SKM-1 treated with dmso at 0.1 percent for 144 hours (cell line): ENCODE measurements around the gene GTPBP2.
A peak's percentile ranks its signal among the peaks of the same experiment; 100 is the strongest.
"Not testable (repeated sequence)": the region's sequence is repeated elsewhere in the genome, so short reads cannot be mapped to it uniquely, and the experiment has no call there.

Experiments used
- DNase-seq: peaks from one replicate; lab custom pipeline; 2025; ENCODE audit not compliant: unreplicated experiment; lab: John Stamatoyannopoulos, UW

GTPBP2 gene

GRCh38 chr6:43662948-43663347, 33.9 kb upstream of the GTPBP2 start:
- not testable (repeated sequence) for DNase-seq

- DNase-seq = no peak
Measured at GRCh38 chr6:43658161-43658560, 29.1 kb upstream of the GTPBP2 start.

DNA sequence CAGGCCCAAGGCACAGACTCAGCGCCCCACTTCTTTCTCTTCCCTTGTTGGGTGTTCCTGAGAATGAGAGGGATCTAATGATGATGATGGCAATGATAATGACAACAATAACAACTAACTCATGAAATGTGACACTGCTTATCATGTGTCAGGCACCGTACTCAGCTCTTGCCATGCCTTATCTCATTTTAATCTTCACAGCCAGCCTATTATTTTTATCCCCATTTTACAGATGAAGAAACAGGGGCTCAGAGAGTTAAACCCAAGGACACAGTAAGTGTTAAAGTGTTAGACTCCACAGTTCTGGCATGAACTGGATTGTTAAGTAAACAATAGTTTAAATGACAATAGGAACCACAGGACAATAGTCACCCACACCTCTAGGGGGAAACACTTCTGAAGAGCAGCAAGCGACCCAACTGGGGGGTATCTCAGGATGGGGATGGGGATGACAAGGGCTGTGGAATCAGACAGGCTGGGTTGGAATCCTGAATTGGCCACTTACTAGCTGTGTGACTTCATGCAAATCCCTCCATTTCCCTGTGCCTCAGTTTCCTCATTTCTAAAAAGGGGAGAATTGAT, 28.2 kb upstream of the GTPBP2 start:
- no peak for DNase-seq

GRCh38 chr6:43652822-43653221, 23.8 kb upstream of the GTPBP2 start:
- DNase-seq = not testable (repeated sequence)

- DNase-seq = no peak
Measured at GRCh38 chr6:43648248-43648647, 19.2 kb upstream of the GTPBP2 start.

GRCh38 chr6:43647613-43648012, 18.5 kb upstream of the GTPBP2 start:
- DNase-seq = no peak

GRCh38 chr6:43645613-43645964, 16.5 kb upstream of the GTPBP2 start:
- no peak for DNase-seq

- DNase-seq = no peak
Measured at GRCh38 chr6:43644940-43645612, 16.0 kb upstream of the GTPBP2 start, which contains the start of gene RSPH9. Gene RSPH9 (plus strand): TSS chr6:43645036. CDS start chr6:43645099, 63 bp downstream.

DNA sequence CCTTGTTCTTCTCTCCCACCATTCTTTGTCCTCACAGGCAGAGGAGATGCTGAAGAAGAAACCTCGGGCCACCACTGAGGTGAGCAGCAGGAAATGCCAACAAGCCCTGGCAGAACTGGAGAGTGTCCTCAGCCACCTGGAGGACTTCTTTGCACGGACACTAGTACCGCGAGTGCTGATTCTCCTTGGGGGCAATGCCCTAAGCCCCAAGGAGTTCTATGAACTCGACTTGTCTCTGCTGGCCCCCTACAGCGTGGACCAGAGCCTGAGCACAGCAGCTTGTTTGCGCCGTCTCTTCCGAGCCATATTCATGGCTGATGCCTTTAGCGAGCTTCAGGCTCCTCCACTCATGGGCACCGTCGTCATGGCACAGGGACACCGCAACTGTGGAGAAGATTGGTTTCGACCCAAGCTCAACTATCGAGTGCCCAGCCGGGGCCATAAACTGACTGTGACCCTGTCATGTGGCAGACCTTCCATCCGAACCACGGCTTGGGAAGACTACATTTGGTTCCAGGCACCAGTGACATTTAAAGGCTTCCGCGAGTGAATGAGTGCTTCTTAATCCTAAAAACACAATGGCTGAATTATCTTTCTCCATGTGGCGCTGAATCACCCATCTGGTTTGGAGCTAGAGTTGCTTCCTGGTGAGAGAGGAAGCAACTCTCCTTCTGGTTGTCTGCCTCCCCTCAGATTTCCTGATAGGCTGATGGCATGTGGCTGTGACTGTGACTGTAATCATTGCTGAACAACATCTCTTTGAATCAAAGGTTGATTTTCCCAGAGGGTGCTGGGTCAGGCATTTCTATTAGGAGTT, 11.1 kb upstream of the GTPBP2 start:
- no peak for DNase-seq

GRCh38 chr6:43636308-43636659, 7.2 kb upstream of the GTPBP2 start:
- no peak for DNase-seq

DNA sequence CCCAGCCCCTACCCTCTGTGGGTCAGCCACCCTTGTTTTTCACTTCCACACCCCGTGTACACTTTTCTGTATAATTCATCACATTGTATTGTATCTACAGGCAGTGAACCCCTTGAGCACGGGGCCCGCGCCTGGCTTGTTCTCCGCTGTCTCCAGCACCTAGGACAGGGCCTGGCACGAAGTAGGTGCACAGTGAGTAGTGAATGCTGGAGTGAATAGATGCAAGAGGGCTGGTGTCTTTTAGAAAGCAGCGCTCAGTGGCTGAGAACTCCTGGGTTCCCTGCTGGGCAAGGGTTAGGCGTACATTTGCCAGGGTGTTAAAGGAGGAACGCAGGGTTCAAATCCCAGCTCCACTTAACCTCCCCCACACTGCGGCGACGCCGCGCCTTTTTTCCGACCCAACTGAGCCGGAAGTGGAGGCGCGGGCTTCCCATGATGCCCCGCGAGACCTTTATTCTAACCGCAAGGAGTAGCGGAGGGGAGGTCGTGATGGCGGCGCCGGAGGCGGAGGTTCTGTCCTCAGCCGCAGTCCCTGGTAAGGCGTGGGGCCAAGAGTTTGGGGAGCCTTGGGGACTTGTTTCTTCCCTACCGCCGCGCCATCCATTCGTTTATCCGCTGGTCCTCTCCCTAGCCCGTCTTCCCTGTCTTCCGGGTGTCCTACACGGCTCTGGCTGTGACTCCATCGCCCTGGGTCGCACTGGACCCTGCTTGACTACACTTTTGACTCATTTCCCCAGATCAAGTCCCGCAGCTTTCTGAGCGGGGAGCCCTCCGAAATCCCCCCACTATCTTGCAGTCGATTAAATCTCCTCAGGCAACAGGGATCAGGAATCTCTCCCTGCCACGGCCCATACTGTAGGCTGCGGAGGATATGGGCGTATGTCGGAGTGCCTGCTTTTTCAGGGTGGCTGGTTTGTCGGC, 6.6 kb upstream of the GTPBP2 start, which contains the start of gene MAD2L1BP:
TSS of gene MAD2L1BP (plus strand) at position 454 of the 921 bp plus-strand sequence. CDS start at position 490, 36 bp downstream.
- peak; percentile 63 for DNase-seq

DNA sequence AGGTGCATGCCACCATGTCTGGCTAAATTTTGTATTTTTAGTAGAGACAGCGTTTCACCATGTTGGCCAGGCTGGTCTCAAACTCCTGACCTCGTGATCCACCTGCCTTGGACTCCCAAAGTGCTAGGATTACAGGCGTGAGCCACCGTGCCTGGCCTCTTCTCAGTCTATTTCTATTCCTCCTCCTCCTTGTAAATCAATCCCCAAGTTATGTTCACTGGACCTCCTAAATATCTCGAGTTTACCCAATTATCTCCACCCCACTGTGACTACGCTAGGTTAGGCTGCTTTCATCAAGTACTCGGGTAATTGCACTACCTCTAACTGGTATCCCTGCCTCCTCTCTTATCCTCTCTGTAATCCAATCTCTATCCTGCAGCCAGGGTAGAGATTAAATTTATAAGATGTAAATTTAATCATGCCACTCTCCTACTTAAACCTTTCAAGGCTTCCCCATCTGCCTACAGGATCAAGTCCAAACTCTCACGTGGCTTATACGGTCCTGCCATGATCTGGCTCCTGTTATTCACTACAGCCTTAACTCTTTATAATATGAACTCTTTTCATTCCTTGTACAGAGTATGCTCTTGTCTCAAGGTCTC, 5.7 kb upstream of the GTPBP2 start:
- no peak for DNase-seq

DNA sequence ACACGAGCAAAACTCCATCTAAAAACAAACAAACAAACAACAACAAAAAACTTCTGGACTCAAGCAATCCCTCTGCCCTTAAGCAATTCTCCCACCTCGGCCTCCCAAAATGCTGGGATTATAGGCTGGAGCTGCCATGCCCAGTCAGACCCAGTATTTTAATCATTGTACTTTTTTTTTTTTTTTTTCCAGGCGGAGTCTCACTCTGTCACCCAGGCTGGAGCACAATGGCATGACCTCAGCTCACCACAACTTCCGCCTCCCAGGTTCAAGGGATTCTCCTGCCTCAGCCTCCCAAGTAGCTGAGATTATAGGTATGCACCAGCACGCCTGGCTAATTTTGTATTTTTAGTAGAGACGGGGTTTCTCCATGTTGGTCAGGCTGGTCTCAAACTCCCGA, 3.9 kb upstream of the GTPBP2 start:
- not testable (repeated sequence) for DNase-seq

DNA sequence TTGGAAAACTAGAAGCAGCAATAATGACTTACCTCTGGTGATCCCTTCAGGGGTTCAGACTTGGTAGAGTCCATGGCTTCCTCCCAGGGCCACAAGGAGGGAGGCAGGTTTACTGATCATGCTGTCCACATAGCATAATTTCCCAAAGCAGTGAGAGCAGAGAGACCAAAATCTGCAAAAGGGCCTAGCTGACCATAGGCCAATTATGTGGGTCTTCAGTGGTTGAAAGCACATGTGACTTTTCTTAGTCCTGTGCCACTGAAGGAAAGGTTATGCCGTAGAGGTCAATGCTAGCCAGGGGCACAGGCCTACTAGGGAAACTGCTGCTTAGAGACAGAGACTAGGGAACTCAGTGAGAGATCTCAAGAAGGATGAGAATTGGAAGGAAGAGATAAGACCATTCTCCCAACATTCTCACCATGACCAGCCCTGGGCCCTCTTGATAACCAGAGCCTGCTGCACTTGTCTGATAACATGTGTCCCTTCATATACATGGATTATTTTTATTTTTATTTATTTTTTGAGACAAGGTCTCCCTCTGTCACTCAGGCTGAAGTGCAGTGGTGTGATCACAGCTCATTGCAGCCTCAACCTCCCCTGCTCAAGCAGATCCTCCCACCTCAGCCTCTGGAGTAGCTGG, 2.0 kb upstream of the GTPBP2 start:
- DNase-seq = no peak

DNA sequence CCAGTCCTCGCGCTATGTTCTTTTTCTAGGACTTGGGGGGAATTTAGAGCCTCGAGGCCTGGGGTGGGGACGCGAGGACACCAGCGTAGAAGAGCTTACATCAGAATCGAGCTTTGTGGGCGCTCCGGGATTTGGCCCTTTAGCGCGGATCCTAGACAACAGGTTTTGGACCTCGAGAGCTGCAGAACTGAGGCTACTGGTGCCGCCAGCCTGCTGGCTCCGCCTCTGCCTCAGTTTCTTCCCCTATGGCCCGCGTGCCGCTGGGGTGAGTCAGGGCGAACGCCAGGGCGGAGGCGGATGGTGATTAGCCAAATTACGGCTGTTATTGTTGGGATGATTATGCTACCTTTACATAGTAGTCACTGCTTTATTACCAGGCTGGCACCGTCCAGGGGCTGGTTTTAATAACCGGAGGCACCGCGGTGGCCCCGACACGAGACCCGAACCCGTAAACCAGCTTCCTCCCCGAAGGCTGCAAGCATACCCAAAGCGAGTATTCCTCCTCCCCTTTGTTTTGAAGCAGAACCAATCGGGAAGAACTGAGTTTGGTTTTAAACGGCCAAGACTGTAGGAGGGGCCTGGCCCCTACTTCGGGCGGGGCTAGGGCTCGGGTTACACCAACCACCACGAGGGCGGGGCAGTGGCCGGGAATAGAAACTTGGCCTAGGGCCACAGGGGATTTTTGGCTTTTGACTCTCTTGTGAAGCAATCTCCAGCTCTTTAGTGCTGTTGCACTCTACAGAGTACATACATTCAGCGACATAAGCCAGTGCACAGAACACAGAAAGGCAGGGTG, 639 bp upstream of the GTPBP2 start:
- peak; percentile 99 for DNase-seq

DNA sequence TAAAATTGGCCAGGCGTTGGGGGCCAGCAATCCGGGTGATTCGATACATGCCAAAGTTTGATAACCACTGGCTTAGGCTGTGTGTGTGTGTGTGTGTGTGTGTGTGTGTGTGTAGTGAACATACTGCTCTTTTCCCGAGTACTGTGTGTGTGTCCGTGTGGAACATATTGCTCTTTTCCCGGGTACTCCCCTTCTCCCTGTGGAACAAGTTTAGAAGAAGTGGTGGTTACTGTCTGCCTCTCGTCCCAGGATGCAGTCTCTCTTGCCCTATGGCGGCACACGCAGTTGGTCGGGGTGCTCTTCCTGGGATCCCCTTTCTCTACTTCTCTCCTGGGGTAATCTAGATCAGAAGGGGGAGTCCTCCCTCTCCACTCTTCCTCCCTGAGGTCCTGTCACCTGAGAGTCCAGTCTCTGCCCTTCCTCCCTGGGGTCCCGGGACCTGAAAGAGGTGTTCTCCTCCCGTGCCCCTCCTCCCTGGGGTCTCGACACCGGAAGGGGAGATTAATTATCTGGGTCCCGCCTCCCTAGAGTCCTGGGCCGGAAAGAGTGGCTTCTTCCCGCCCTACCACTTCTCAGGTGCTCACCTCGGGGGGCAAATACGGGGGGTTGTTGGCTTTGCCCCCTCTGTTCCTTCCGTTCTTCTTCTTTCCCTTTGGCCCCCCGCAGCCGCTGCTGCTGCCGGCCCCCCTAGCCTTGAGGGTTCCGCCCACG, 516 bp downstream of the GTPBP2 start:
- DNase-seq = peak; percentile 35

- DNase-seq = peak; percentile 30
Measured at GRCh38 chr6:43627008-43627825, 1.8 kb downstream of the GTPBP2 start.
